NB4 (cell line): ENCODE results near the gene TMEM168.

Source experiments
- CTCF ChIP-seq: IDR thresholded peaks from one replicate; pipeline ENCODE4 v1.5.1; 2012; ENCODE audit warnings: low read depth, low read length
- POLR2A ChIP-seq: IDR thresholded peaks from 2 replicates; pipeline ENCODE4 v1.6.1; 2011; ENCODE audit warnings: mild to moderate bottlenecking; ENCODE audit not compliant: insufficient read length; ENCODE audit errors: extremely low read depth

DNA sequence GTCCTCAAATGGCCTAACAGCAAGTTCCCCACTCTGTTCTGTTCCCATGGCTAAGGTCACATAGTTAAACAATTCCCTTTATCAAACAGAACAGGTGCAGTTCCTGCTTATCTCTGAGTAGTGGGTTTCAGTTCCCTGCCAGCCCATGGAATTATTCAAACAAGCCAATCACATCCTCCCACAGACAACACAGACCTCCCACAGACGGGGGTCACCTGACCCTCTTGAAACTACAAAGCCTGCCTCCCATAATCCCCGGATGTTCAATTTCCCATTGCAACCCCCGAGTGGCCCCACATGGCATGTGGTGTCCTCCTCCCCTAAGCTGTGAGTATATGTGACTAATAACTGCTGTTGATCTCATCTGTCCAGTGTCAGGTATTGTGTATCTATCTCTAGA lies 64.1 kb downstream of the TMEM168 start:
- TF ChIP-seq CTCF (no peak), POLR2A (no peak)
